SK-N-MC (cell line): Measurements from ENCODE around the gene KCNQ1OT1.

ENCODE experiments used
- EZH2 ChIP-seq: fragments of 200-600 bp; sonication (generic); IDR thresholded peaks from one replicate; pipeline ENCODE4 v1.6.1; 2017; ENCODE audit warnings: antibody characterized with exemption
- FOXP2 ChIP-seq: optimal IDR thresholded peaks from 2 replicates; pipeline ENCODE3; 2011; ENCODE audit warnings: mild to moderate bottlenecking, moderate library complexity; ENCODE audit not compliant: insufficient read depth; ENCODE audit errors: extremely low read length, control extremely low read depth
- POLR2AphosphoS5 ChIP-seq: IDR thresholded peaks from 2 replicates; pipeline ENCODE4 v1.6.1; 2012; ENCODE audit warnings: mild to moderate bottlenecking, low read depth, low read length, borderline replicate concordance

DNA sequence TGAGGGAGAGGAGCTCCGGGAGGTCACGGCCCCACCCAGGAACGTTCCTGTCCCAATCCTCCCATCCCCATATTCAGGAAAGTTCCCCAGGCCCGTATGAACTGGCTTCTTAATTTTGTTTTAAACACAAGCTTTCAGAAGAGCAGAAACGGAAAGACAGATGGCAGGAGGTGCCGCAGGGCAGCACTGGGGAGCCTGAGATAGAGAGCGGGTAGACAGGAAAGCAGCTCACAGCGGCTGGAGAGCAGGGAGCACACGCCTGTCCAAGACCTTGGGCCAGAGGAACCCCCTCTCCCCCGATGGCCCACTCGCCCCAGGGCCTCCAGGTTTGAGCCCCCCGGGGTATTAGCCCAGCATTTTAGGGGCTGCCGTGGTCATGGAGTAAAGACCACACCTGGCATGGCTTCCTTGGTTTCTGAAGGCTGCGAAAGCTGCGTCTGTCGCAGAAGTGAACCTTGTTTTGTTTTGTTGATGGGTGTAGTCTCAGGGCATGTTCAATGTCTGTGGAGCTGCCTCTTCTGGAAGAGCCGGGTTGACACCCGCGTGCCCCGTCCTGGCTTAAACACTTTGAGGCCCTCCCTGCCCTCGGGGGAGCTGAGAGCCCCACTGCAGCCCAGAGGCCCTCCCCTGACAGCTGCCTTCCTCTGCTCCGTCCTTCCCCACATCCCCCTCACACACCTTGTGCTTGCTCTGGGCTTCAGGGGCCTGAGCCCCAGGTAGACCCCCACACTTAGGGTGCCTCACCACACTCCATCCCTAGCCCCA is 17.9 kb upstream of the KCNQ1OT1 start:
- TF ChIP-seq FOXP2, result no peak
- no peak for TF ChIP-seq POLR2AphosphoS5
- TF ChIP-seq EZH2, result no peak
